SK-N-SH (cell line): Measurements from ENCODE around the gene PHKG2. TPM values are rescaled to one million over a fixed set of nuclear protein-coding genes. Genes with fewer than 3 reads are reported as not detected.

Source experiments
- CTCF ChIA-PET: fragments of 300-600, 350-600 bp; formaldehyde crosslinking; extraction: SDS; loops from one replicate; lab custom pipeline; 2021; lab: Yijun Ruan, JAX
- POLR2A ChIA-PET: fragments of 350-600 bp; sonication (Branson Sonifier 250); formaldehyde crosslinking; extraction: SDS; loops from one replicate; lab custom pipeline; 2020; ENCODE audit warnings: antibody characterized with exemption, inconsistent platforms; lab: Yijun Ruan, JAX
- DNase-seq: peaks from one replicate; pipeline ENCODE4 v3.0.0; 2012
- H2AFZ ChIP-seq: fragments of 200-600 bp; sonication (generic); 2 replicates; pipeline ENCODE4 v1.8.1; 2016; ENCODE audit warnings: antibody characterized with exemption, mild to moderate bottlenecking, low read depth
- H3F3A ChIP-seq: fragments of 200-600 bp; sonication (generic); replicated peaks from 2 replicates; pipeline ENCODE3; 2016; ENCODE audit warnings: antibody characterized with exemption, mild to moderate bottlenecking; ENCODE audit not compliant: insufficient read depth
- H3K27ac ChIP-seq, 2 experiments: fragments of 200-500 bp in 1 of 2; fragments of 200-600 bp in 1 of 2; sonication (Bioruptor generic) in 1 of 2; sonication (generic), shearing (Covaris generic) in 1 of 2; 2 replicates each; pipeline versions ENCODE4 v1.5.1 to v1.6.1; 2014 to 2016; ENCODE audit warnings: low read depth in 2 of 2, inconsistent platforms in 1 of 2, low read length in 1 of 2, mild to moderate bottlenecking in 1 of 2, mixed read lengths in 1 of 2
- H3K27me3 ChIP-seq: fragments of 200-600 bp; sonication (generic), shearing (Covaris generic); 2 replicates; pipeline ENCODE4 v1.6.1; 2016; ENCODE audit warnings: mixed run types; ENCODE audit not compliant: insufficient read depth
- H3K36me3 ChIP-seq, 2 experiments: fragments of 200-500 bp in 1 of 2; fragments of 200-600 bp in 1 of 2; sonication (Bioruptor generic) in 1 of 2; sonication (generic) in 1 of 2; replicated peaks in 1 of 2; 2 replicates each; pipeline versions ENCODE3 to v1.5.1; 2014 to 2016; ENCODE audit warnings: low read length in 1 of 2, mild to moderate bottlenecking in 1 of 2; ENCODE audit not compliant: insufficient read depth in 2 of 2, control insufficient read depth in 1 of 2
- H3K4me1 ChIP-seq, 2 experiments: fragments of 200-500 bp in 1 of 2; fragments of 200-600 bp in 1 of 2; sonication (Bioruptor generic) in 1 of 2; sonication (generic), shearing (Covaris generic) in 1 of 2; 2 replicates each; pipeline versions ENCODE4 v1.5.1 to v1.6.1; 2014 to 2016; ENCODE audit warnings: low read depth in 1 of 2, low read length in 1 of 2, mixed run types in 1 of 2; ENCODE audit not compliant: insufficient read depth in 2 of 2, control insufficient read depth in 1 of 2
- H3K4me2 ChIP-seq: fragments of 200-600 bp; sonication (generic), shearing (Covaris generic); 2 replicates; pipeline ENCODE4 v1.6.1; 2017; ENCODE audit warnings: mixed run types
- H3K4me3 ChIP-seq, 2 experiments: fragments of 200-500 bp in 1 of 2; fragments of 200-600 bp in 1 of 2; sonication (Bioruptor generic) in 1 of 2; sonication (generic), shearing (Covaris generic) in 1 of 2; 2 replicates each; pipeline versions ENCODE4 v1.5.1 to v1.8.1; 2014 to 2016; ENCODE audit warnings: low read depth in 2 of 2, inconsistent platforms in 1 of 2, low read length in 1 of 2, mild to moderate bottlenecking in 1 of 2, mixed read lengths in 1 of 2, moderate library complexity in 1 of 2
- H3K79me2 ChIP-seq: fragments of 200-600 bp; sonication (generic); 2 replicates; pipeline ENCODE4 v1.8.1; 2017; ENCODE audit warnings: mild to moderate bottlenecking; ENCODE audit not compliant: insufficient read depth
- H3K9ac ChIP-seq: fragments of 200-600 bp; sonication (generic); 2 replicates; pipeline ENCODE4 v1.6.1; 2017; ENCODE audit warnings: mixed run types
- H3K9me2 ChIP-seq: fragments of 200-600 bp; sonication (generic); 2 replicates; pipeline ENCODE4 v1.6.1; 2017; ENCODE audit warnings: mixed run types
- H3K9me3 ChIP-seq: fragments of 200-600 bp; sonication (generic); 2 replicates; pipeline ENCODE4 v1.6.1; 2017; ENCODE audit warnings: mixed run types, mild to moderate bottlenecking, moderate library complexity
- H4K20me1 ChIP-seq: fragments of 200-600 bp; sonication (generic); 2 replicates; pipeline ENCODE4 v1.6.1; 2017; ENCODE audit warnings: mild to moderate bottlenecking, mixed run types; ENCODE audit not compliant: insufficient read depth
- CHD2 ChIP-seq: fragments of 150-350 bp; IDR thresholded peaks from 2 replicates; pipeline ENCODE4 v1.6.1; 2018; ENCODE audit warnings: low read length; ENCODE audit not compliant: partially characterized antibody
- EZH2phosphoT487 ChIP-seq: fragments of 200-600 bp; sonication (generic); IDR thresholded peaks from 2 replicates; pipeline ENCODE4 v1.6.1; 2017; ENCODE audit warnings: low read depth, mixed run types, mild to moderate bottlenecking, antibody characterized with exemption, moderate library complexity, borderline replicate concordance
- FOSL2 ChIP-seq: IDR thresholded peaks from 2 replicates; pipeline ENCODE4 v1.4.0; 2012; ENCODE audit warnings: low read depth, mild to moderate bottlenecking, moderate library complexity, borderline replicate concordance
- FOXM1 ChIP-seq: IDR thresholded peaks from 2 replicates; pipeline ENCODE4 v1.4.0; 2012; ENCODE audit warnings: low read depth, mild to moderate bottlenecking
- GABPA ChIP-seq: IDR thresholded peaks from 2 replicates; pipeline ENCODE4 v1.4.0; 2012; ENCODE audit warnings: low read depth, mild to moderate bottlenecking
- MEF2A ChIP-seq: IDR thresholded peaks from 2 replicates; pipeline ENCODE4 v1.4.0; 2012; ENCODE audit warnings: low read depth, borderline replicate concordance
- MXI1 ChIP-seq: IDR thresholded peaks from 2 replicates; pipeline ENCODE4 v1.6.1; 2012; ENCODE audit warnings: mild to moderate bottlenecking, low read depth, low read length, improper control_type of control experiment
- NRF1 ChIP-seq: IDR thresholded peaks from 2 replicates; pipeline ENCODE4 v1.6.1; 2012; ENCODE audit warnings: low read depth, mild to moderate bottlenecking, low read length
- POLR2AphosphoS5 ChIP-seq: IDR thresholded peaks from 2 replicates; pipeline ENCODE4 v1.6.1; 2012; ENCODE audit warnings: low read depth, low read length
- RFX5 ChIP-seq: IDR thresholded peaks from 2 replicates; pipeline ENCODE4 v1.6.1; 2012; ENCODE audit warnings: mild to moderate bottlenecking, improper control_type of control experiment, low read length
- WGBS: methylation state at CpG from one replicate; pipeline ENCODE4 v1.1.6; 2017; ENCODE audit warnings: low lambda C conversion rate; 5-methylcytosine and 5-hydroxymethylcytosine counted together
- polyA plus RNA-seq, 3 experiments: library from polyadenylated mRNA; depleted of rRNA; stranded (reverse); fragments of >200 nt; gene quantifications; 2 replicates each; pipeline ENCODE4 v1.2.3, GENCODE V29; 2012
- TF ChIP-seq, protein P1 (sequence below): fragments of 200-600 bp; sonication (generic); IDR thresholded peaks from 2 replicates; pipeline ENCODE4 v1.6.1; 2017; ENCODE audit warnings: antibody characterized with exemption, mild to moderate bottlenecking, moderate library complexity
- TF ChIP-seq, protein P2 (sequence below): fragments of 150-350 bp; IDR thresholded peaks from 2 replicates; pipeline ENCODE4 v1.6.1; 2017; ENCODE audit warnings: antibody characterized with exemption, low read length, low read depth, borderline replicate concordance

The PHKG2 gene
- polyA plus RNA-seq, 1 of the 3 experiments (the other 2 are of a cell fraction), result 45.8 TPM

DNA sequence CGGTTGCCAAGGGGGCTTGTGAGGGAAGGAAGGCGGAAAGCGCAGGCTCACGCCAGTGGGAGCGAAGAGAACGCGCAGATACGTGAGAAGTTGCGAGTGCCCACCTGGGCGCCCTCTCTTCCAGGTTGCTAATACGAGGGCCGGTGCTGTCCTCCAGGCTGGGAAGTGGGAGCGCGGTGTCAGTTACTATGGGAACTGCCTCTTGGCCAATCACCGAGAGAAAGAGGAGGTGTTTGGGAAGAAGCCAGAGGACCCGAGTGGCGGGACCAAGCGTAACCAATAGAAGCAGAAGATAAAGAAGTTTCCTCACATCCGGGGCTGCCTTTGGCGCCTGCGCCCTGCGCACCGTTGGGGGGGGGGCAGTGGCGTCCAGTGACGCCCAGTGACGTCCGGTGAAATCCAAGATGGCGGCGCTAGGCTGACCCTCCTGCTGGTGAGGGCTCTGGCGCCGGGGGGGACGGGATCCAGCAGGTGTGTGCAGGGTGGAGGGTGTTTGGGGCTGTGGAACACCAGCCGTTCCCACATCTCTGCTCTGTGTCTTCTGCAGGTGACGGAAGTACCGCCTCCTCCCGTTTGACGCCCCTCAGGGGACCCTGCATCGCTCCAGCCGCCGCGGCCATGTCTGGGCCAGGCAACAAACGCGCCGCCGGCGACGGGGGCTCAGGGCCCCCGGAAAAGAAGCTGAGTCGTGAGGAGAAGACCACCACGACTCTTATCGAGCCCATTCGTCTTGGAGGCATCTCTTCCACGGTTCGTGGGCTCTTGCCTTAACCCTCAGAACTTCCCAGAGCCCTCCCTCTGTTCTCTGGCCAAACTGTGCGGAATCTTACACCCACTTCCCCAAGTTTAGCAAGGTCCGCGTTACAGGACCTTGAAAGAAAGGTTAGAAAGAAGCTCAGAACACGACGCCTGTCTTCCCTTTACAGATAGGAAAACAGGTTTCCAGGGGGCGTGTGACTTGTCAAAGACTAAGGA, 14.0 kb downstream of the PHKG2 start, which contains the start of the genes CFAP119 and RNF40 (continued):
- TF ChIP-seq NRF1 (peak; percentile 82), FOXM1 (no peak)
- TF ChIP-seq, all 33 proteins: peak for 11

DNA sequence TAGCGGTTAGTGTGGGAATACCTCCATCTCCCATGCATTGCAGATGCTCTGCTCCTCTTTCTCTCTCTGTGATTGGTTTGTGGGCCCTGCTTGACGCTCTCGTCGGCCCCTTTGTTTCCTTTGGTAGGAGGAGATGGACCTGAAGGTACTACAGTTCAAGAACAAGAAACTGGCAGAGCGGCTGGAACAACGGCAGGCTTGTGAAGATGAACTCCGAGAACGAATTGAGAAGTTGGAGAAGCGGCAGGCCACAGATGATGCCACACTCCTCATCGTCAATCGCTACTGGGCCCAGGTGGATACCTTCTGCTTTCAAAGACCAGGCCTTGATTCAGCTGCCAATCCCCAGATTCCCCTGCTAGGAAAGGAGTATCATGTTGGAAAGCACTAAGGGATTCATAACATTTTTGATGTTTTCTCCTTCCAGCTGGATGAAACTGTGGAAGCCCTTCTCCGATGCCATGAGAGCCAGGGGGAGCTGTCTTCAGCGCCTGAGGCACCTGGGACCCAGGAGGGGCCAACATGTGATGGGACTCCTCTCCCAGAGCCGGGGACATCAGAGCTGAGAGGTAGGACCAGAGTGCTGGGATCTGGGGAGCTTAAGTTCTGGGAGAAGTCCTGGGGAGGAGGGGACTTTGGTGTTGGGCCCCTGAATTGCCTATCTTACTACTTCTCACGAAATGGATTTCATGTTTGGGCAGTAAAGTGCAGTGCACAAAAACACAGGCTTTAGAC, 14.9 kb downstream of the PHKG2 start:
- WGBS, result 48% methylated on average over 15 of the region's 15 CpGs
- Histone ChIP-seq H3F3A (peaks cover 7% of the 10 kb centered on the region), H3K4me2 (peak overlapping the region; percentile 98), H3K4me1 (peaks cover 15 to 26% of the 10 kb centered on the region in 2 experiments), H3K9me3 (no peaks in the 10 kb centered on the region), H3K4me3 (peak overlapping the region; percentile 95 to 97), H3K9me2 (no peaks in the 10 kb centered on the region), H3K27ac (peak overlapping the region in 1 of 2 experiments; percentile 79; a peak in 1 of 4 replicates), H4K20me1 (no peaks in the 10 kb centered on the region), H3K79me2 (peaks cover 49% of the 10 kb centered on the region), H2AFZ (no peak overlapping the region), H3K9ac (peak overlapping the region; percentile 89), H3K36me3 (peaks cover 37 to 63% of the 10 kb centered on the region in 2 experiments), H3K27me3 (no peaks in the 10 kb centered on the region)
- no peak for DNase-seq
- POLR2A ChIA-PET, result interaction anchor here (1.1 kb wide), 1 partner anchor 12 kb away, joined by 5 read pairs; no protein-coding TSS in a partner anchor
- CTCF ChIA-PET, result interaction anchor here (1.1 kb wide), 1 partner anchor 22 kb away, joined by 3 read pairs; no protein-coding TSS in a partner anchor
- TF ChIP-seq, protein P1, sequence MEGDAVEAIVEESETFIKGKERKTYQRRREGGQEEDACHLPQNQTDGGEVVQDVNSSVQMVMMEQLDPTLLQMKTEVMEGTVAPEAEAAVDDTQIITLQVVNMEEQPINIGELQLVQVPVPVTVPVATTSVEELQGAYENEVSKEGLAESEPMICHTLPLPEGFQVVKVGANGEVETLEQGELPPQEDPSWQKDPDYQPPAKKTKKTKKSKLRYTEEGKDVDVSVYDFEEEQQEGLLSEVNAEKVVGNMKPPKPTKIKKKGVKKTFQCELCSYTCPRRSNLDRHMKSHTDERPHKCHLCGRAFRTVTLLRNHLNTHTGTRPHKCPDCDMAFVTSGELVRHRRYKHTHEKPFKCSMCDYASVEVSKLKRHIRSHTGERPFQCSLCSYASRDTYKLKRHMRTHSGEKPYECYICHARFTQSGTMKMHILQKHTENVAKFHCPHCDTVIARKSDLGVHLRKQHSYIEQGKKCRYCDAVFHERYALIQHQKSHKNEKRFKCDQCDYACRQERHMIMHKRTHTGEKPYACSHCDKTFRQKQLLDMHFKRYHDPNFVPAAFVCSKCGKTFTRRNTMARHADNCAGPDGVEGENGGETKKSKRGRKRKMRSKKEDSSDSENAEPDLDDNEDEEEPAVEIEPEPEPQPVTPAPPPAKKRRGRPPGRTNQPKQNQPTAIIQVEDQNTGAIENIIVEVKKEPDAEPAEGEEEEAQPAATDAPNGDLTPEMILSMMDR, result no peak
- TF ChIP-seq EZH2phosphoT487 (no peak), MEF2A (no peak)

DNA sequence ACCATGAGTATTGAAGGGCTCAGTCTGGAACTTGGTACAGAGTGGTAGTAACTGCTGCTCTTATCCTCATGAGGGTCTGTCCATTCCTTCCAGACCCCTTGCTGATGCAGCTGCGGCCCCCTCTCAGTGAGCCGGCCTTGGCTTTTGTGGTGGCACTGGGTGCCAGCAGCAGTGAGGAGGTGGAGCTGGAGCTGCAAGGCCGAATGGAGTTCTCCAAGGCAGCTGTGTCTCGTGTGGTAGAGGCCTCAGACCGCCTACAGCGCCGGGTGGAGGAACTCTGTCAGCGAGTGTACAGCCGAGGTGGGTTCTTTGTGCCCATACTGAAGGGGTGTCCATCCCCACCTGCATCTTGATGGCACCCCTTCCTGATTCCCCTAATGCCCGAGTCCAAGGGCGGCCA, 15.9 kb downstream of the PHKG2 start:
- Histone ChIP-seq H3K9me3 (no peaks in the 10 kb centered on the region), H3K27ac (no peak overlapping the region), H3K36me3 (peaks cover 40 to 69% of the 10 kb centered on the region in 2 experiments), H3K9me2 (no peaks in the 10 kb centered on the region), H3K4me1 (peaks cover 15 to 26% of the 10 kb centered on the region in 2 experiments)
- POLR2A ChIA-PET, result no interaction called here
- 92% methylated on average over 11 of the region's 11 CpGs for WGBS
- TF ChIP-seq MXI1 (no peak), POLR2AphosphoS5 (no peak), RFX5 (no peak), GABPA (no peak), FOSL2 (no peak), MEF2A (no peak), CHD2 (no peak)
- TF ChIP-seq, protein P2, sequence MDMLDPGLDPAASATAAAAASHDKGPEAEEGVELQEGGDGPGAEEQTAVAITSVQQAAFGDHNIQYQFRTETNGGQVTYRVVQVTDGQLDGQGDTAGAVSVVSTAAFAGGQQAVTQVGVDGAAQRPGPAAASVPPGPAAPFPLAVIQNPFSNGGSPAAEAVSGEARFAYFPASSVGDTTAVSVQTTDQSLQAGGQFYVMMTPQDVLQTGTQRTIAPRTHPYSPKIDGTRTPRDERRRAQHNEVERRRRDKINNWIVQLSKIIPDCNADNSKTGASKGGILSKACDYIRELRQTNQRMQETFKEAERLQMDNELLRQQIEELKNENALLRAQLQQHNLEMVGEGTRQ, result no peak
- TF ChIP-seq, all 33 proteins: peak for 0
- Histone ChIP-seq H3K4me2 (0 out of 2 replicates have a peak overlapping the region, but pooled peaks have one; percentile 98), H2AFZ (no peak overlapping the region), H3K4me3 (no peak overlapping the region), H3K79me2 (peaks cover 49% of the 10 kb centered on the region), H3F3A (peaks cover 7% of the 10 kb centered on the region), H3K9ac (0 out of 2 replicates have a peak overlapping the region, but pooled peaks have one; percentile 89), H4K20me1 (no peaks in the 10 kb centered on the region), H3K27me3 (no peaks in the 10 kb centered on the region)
- CTCF ChIA-PET, result interaction anchor here (1.3 kb wide), 1 partner anchor 11 kb away, joined by 3 read pairs; no protein-coding TSS in a partner anchor
- no peak for DNase-seq
